Upper lobe of left lung (tissue), 4 donors: Measurements from ENCODE around the gene IGF2BP1.
"Not testable (repeated sequence)": the region's sequence is repeated elsewhere in the genome, so short reads cannot be mapped to it uniquely, and the experiment has no call there.

Experiments
- POLR2A ChIP-seq, 4 donors: fragments of 450-650 bp; IDR thresholded peaks; one replicate each; pipeline ENCODE4 v1.5.1; 2016 to 2017; ENCODE audit warnings: antibody characterized with exemption in 4 of 4, mild to moderate bottlenecking in 2 of 4
- POLR2AphosphoS5 ChIP-seq, 2 donors: sonication (generic); formaldehyde crosslinking; IDR thresholded peaks; one replicate each; pipeline ENCODE4 v1.5.1; 2017; ENCODE audit warnings: antibody characterized with exemption in 2 of 2
- TF ChIP-seq, protein P1 (sequence below), 6 experiments: fragments of 450-650 bp in 4 of 6; fragments of 200-600 bp in 2 of 6; sonication (generic) in 2 of 6; IDR thresholded peaks; one replicate each; pipeline ENCODE4 v1.5.1; 2016 to 2019; ENCODE audit warnings: antibody characterized with exemption in 6 of 6

DNA sequence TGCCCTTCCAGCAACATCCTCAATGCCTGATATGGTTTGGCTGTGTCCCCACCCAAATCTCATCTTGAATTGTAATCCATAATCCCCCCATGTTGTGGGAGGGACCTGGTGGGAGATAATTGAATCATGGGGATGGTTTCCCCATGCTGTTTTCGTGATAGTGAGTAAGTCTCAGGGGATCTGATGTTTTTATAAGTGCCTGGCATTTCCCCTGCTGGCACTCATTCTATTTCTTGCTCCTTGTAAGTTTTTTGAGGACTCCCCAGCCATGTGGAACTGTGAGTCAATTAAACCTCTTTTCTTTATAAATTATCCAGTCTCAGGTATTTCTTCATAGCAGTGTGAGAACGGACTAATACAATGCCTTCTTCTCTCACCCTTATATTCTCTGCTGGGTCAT, 87.9 kb downstream of the IGF2BP1 start:
- TF ChIP-seq, protein P1, sequence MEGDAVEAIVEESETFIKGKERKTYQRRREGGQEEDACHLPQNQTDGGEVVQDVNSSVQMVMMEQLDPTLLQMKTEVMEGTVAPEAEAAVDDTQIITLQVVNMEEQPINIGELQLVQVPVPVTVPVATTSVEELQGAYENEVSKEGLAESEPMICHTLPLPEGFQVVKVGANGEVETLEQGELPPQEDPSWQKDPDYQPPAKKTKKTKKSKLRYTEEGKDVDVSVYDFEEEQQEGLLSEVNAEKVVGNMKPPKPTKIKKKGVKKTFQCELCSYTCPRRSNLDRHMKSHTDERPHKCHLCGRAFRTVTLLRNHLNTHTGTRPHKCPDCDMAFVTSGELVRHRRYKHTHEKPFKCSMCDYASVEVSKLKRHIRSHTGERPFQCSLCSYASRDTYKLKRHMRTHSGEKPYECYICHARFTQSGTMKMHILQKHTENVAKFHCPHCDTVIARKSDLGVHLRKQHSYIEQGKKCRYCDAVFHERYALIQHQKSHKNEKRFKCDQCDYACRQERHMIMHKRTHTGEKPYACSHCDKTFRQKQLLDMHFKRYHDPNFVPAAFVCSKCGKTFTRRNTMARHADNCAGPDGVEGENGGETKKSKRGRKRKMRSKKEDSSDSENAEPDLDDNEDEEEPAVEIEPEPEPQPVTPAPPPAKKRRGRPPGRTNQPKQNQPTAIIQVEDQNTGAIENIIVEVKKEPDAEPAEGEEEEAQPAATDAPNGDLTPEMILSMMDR (IDR thresholded peaks at IDR 0.05) = not testable (repeated sequence)
- not testable (repeated sequence) for TF ChIP-seq POLR2A, POLR2AphosphoS5 (IDR thresholded peaks at IDR 0.05)
